OCI-M1 (cell line): Measurements from ENCODE around the gene KRTAP10-1.
"Not testable (repeated sequence)": the region's sequence is repeated elsewhere in the genome, so short reads cannot be mapped to it uniquely, and the experiment has no call there.

Experiments
- DNase-seq: peaks from one replicate; lab custom pipeline; 2025; lab: John Stamatoyannopoulos, UW

KRTAP10-1 gene

GRCh38 chr21:44569861-44570517, 30.0 kb upstream of the KRTAP10-1 start:
- DNase-seq = no peak

- no peak for DNase-seq
Measured at GRCh38 chr21:44568667-44569556, 28.9 kb upstream of the KRTAP10-1 start.

- no peak for DNase-seq
Measured at GRCh38 chr21:44568261-44568660, 28.3 kb upstream of the KRTAP10-1 start.

GRCh38 chr21:44567481-44568171, 27.6 kb upstream of the KRTAP10-1 start:
- no peak for DNase-seq

- DNase-seq = peak; percentile 75
Measured at GRCh38 chr21:44566403-44566802, 26.4 kb upstream of the KRTAP10-1 start.

- DNase-seq = no peak
Measured at GRCh38 chr21:44564886-44565598, 25.0 kb upstream of the KRTAP10-1 start.

- no peak for DNase-seq
Measured at GRCh38 chr21:44564099-44564498, 24.1 kb upstream of the KRTAP10-1 start.

GRCh38 chr21:44558695-44559094, 18.7 kb upstream of the KRTAP10-1 start, which contains the start of gene KRTAP10-3:
Gene KRTAP10-3 (minus strand): TSS chr21:44558795. CDS start chr21:44558715, 80 bp downstream.
- no peak for DNase-seq

GRCh38 chr21:44558329-44558675, 18.3 kb upstream of the KRTAP10-1 start:
- not testable (repeated sequence) for DNase-seq

- DNase-seq = no peak
Measured at GRCh38 chr21:44557491-44558328, 17.7 kb upstream of the KRTAP10-1 start.

GRCh38 chr21:44556879-44557278, 16.9 kb upstream of the KRTAP10-1 start:
- DNase-seq = no peak

GRCh38 chr21:44555200-44555875, 15.3 kb upstream of the KRTAP10-1 start:
- no peak for DNase-seq

- no peak for DNase-seq
Measured at GRCh38 chr21:44552681-44553080, 12.7 kb upstream of the KRTAP10-1 start.

GRCh38 chr21:44552136-44552535, 12.1 kb upstream of the KRTAP10-1 start:
- DNase-seq = no peak

GRCh38 chr21:44551340-44551961, 11.5 kb upstream of the KRTAP10-1 start, which contains the start of gene KRTAP10-2:
Gene KRTAP10-2 (minus strand): TSS chr21:44551505. CDS start chr21:44551458, 47 bp downstream.
- DNase-seq = no peak

GRCh38 chr21:44550807-44551206, 10.8 kb upstream of the KRTAP10-1 start:
- DNase-seq = no peak

- DNase-seq = not testable (repeated sequence)
Measured at GRCh38 chr21:44550285-44550684, 10.3 kb upstream of the KRTAP10-1 start.

- no peak for DNase-seq
Measured at GRCh38 chr21:44549525-44550211, 9.7 kb upstream of the KRTAP10-1 start.

- no peak for DNase-seq
Measured at GRCh38 chr21:44548922-44549321, 8.9 kb upstream of the KRTAP10-1 start.
